HepG2 (cell line): ENCODE measurements around the gene NELL2.
"Not testable (repeated sequence)": the region's sequence is repeated elsewhere in the genome, so short reads cannot be mapped to it uniquely, and the experiment has no call there.

Experiments used
- CHCHD3 ChIP-seq: sonication (generic); formaldehyde crosslinking; IDR thresholded peaks from 2 replicates; pipeline ENCODE4 v1.8.0; 2022; ENCODE audit warnings: mild to moderate bottlenecking, missing genetic modification reagents, moderate library complexity
- ZKSCAN5 ChIP-seq: sonication (generic); formaldehyde crosslinking; IDR thresholded peaks from 2 replicates; pipeline ENCODE4 v1.5.1; 2020; ENCODE audit warnings: mild to moderate bottlenecking, missing genetic modification reagents

DNA sequence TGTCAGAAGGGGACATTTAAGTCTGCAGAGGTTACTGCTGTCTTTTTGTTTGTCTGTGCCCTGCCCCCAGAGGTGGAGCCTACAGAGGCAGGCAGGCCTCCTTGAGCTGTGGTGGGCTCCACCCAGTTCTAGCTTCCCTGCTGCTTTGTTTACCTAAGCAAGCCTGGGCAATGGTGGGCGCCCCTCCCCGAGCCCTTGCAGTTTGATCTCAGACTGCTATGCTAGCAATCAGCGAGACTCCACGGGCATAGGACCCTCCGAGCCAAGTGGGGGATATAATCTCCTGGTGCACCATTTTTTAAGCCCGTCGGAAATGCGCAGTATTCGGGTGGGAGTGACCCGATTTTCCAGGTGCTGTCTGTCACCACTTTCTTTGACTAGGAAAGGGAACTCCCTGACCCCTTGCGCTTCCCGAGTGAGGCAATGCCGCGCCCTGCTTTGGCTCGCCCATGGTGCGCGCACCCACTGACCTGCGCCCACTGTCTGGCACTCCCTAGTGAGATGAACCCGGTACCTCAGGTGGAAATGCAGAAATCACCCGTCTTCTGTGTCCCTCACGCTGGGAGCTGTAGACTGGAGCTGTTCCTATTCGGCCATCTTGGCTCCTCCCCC, 189.2 kb downstream of the NELL2 start:
- not testable (repeated sequence) for TF ChIP-seq CHCHD3 (CRISPR knock-in tag); ZKSCAN5
